CD1c-positive myeloid dendritic cell (primary cell): ENCODE measurements around the gene ROCK1.
"Not testable (repeated sequence)": the region's sequence is repeated elsewhere in the genome, so short reads cannot be mapped to it uniquely, and the experiment has no call there.

Source experiments
- DNase-seq: peaks from one replicate; pipeline ENCODE4 v3.0.0-alpha.2; 2016; ENCODE audit errors: extremely low spot score

Gene ROCK1

GRCh38 chr18:21053127-21053526, 58.5 kb downstream of the ROCK1 start:
- no peak for DNase-seq

- no peak for DNase-seq
Measured at GRCh38 chr18:21052385-21052784, 59.2 kb downstream of the ROCK1 start.

DNA sequence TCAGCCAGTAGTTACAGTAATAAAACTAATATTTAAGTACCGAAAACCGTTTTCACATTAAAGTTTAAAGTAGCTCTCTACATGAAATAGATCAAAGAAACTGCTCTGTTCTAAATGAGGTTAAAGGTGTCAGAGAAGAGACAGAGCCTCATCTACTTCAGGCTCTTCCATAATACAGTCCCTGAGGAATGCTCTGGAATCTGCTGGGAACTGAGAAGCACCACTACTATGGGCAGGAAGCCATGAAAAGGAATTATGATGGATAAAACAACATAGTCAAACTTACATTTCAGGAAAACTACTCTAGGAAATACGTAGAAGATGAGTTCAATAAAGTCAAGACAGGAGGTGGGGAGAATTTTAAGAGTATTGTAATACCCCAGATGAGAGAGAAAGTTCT, 60.0 kb downstream of the ROCK1 start:
- no peak for DNase-seq

DNA sequence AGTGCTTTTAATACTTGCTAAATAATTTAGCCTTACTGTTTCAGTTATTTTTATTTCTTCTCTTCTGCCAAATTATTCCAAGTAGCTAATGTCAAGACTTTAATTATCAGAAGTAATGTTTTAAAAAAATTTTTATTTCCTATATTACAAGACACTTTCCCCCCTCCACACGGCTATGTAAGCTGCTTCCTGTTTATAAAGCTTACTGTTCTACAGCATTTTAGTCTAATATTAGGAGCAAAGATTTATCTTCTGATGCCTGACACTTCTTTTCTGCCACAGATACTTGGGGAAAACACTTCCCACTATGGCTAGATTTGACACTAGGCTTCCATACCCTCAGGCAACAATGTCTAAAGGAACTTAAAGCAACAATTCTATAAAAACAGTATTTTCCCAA, 62.3 kb downstream of the ROCK1 start:
- DNase-seq: no peak

DNA sequence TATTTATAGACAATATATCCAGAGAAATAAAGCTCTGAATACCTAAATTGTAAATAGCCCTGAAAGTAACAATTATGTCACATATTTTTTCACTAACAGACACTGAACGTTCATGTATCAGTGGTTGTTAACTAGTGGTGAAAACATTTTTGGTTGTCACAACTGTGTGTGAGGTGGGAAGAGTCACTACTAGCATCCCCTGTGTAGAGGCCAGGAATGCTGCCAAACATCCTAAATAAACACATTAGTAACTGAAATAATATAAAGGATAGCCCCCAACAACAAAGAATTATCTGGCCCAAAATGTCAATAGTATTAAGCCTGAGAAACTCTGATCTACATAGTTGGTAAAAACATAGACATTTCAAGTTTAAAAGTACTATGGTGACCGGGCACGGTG, 64.5 kb downstream of the ROCK1 start:
- DNase-seq: no peak

- no peak for DNase-seq
Measured at GRCh38 chr18:21040466-21040865, 71.1 kb downstream of the ROCK1 start.

GRCh38 chr18:21038201-21038600, 73.4 kb downstream of the ROCK1 start:
- DNase-seq: no peak

DNA sequence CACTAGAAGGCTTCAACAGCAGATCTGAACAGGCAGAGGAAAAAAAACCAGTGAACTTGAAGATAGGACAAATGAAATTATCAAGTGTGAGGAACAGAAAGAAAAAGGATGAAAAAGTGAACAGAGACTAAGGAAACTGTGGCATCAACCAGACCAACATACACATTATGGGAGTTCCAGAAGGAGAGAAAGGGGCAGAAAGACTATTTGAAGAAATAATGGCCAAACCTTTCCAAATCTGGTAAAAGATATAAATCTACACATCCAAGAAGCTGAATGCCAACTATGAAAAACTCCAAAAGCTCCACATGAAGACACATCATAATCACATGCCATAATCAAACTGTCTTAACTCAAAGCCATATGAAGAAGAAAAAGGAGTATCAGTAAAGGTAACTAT, 79.8 kb downstream of the ROCK1 start:
- no peak for DNase-seq

- DNase-seq: not testable (repeated sequence)
Measured at GRCh38 chr18:21018257-21018656, 93.4 kb downstream of the ROCK1 start.

- no peak for DNase-seq
Measured at GRCh38 chr18:21012308-21012707, 99.3 kb downstream of the ROCK1 start.

- peak; percentile 6 for DNase-seq
Measured at GRCh38 chr18:21004726-21005125, 106.9 kb downstream of the ROCK1 start.

DNA sequence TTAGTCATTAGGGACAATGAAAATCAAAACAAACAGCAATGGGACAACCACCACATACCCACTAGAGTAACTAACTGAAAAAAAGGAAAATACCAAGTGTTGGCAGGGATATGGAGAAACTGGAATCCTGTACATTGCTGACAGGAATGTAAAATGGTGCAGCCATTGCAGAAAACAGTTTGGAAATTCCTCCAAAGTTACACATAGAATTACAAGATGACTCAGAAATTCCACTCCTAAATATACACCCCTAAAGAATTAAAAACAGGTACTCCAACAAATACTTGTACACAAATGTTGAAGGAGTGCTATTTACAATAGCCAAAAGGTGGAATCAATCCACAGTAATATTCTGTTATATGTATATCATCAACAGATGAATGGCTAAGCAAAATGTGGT, 110.9 kb downstream of the ROCK1 start:
- DNase-seq: no peak

- no peak for DNase-seq
Measured at GRCh38 chr18:20997371-20997770, 114.2 kb downstream of the ROCK1 start.

DNA sequence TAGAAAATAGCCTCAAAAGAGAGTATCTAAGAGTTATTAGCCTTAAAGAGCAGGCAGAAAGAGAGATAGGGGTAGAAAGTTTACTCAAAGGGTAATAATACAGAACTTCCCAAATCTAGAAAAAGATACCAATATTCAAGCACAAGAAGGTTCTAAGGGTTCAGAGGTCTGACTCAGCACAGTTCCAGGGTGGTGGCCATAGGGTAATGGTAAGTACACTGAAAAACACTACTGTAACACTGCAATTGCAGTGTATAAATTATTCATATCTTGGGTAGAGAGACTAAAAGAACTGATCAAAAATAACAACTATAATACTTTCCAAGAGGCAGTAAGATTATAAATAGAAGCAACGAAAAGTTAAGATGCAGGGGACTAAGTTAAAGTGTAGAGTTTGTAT, 115.2 kb downstream of the ROCK1 start:
- no peak for DNase-seq

DNA sequence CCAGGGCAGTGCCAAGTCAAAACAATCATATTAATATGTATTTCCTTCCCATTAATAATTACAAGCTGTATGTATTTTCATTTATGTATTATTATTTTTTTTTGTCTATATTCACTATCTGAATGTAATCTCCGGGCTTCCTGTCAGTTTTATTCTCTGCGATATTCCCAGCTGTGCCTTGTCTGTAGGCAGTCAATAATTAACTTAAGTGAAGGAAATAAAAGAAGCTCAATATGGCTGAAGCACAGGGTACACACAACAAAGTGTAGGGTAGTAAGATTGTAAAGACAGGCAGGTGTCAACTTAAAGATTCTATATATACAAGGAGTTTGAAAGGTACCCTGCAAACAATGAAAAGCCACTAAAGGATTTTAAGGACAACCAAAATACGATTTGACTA, 122.9 kb downstream of the ROCK1 start:
- DNase-seq: no peak

DNA sequence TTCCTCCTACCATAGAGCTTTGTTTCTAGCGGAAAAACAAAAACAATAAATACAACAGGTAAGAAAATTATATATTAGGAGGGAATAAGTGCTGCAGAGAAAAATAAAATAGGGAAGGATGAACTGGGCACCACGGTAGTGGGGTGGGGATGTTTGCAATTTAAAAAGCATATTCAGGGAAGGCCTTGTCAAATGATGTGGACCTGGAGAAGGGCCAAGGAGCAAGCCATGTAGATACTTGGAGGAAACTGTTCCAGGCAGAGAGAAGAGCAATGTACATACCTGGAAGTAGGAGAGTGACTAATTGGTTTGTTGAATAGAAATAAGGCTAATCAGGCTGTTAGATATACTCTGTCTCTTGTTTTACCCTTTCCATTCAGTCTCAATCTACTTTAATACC, 136.5 kb downstream of the ROCK1 start:
- no peak for DNase-seq

DNA sequence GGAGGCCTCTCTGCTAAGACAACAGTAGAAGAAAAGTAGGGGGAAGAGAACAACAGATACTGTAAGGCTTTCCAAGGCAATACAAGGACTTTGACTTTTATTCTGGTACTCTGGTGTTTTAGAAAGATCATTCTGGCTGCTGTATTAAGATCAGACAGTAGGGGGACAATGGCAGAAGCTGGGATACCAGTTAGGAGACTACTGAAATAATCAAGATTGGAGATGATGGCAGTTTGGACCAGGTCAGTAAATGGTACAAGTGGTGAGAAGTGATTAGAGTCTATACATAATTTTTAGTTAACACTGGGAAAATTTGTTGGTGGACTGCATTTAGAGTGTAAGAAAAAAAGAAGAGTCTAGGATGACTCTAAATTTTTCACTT, 139.7 kb downstream of the ROCK1 start:
- peak; percentile 32 for DNase-seq

GRCh38 chr18:20966795-20967194, 144.8 kb downstream of the ROCK1 start:
- DNase-seq: no peak

GRCh38 chr18:20963027-20963426, 148.6 kb downstream of the ROCK1 start:
- DNase-seq: no peak

DNA sequence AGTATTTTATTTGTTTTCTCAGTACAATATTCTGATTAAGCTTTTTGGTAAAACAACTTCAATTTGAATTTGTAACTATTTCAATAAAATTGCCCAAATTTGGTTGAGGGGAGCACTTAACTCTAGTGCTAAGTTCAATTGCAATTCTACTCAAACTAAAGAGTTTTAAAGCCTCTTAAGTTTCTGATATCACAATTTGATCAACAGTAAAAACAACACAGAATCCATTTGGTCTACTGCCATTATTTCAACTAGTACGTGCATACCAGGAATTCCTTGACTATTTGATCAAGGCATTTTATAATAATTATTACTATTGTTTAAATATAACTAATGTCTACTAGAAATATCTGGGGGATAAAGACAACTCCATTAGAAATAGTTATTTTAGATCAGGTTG, 150.9 kb downstream of the ROCK1 start:
- DNase-seq: no peak

DNA sequence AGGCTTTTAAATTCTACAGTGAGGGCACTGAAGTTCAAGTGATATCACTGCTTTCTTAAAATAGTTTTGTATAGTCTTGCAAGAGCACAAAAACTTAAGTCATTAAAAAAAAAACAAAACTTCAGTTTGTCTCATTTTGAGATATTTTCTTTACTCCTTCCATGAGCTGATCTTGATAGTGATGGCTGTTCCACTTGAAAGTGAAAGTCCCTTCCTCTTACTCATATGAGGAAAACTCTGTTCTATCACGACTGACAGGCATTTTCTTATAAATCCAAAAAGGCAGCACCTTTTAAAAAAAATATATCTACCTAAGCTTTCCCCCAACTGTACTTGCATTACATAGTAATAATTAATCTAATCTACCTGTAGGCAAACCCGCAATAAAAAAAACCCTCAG, 160.8 kb downstream of the ROCK1 start:
- DNase-seq: not testable (repeated sequence)
